NCI-H526 treated with DMSO at 0.1 percent for 48 hours (cell line): ENCODE results near the gene OSBPL10.

ENCODE experiments used
- DNase-seq: peaks from one replicate; lab custom pipeline; 2025; lab: John Stamatoyannopoulos, UW

Gene OSBPL10

GRCh38 chr3:31768479-31769125, 212.5 kb downstream of the OSBPL10 start:
- peak; percentile 75 for DNase-seq

- DNase-seq, result no peak
These were observed 213.1 kb downstream of the OSBPL10 start for GRCh38 chr3:31767920-31768319.

DNA sequence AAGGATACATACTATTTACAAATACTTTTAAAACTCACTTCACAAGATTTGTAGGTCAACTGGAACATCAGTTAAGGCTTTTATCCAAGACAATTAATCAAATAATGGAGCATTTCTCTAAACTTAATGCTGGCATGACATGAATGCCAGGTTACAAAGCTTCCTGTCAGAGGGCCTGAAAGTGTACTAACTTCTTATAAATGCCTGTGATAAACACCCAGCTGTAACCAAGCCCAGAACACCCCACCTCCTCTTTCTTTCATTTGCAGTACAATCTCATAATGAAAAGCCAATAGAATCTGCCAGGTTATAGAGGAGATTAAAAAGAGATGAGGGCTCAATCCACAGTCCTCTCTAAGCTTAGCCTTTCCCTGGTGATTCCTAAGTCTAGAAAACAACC, 214.4 kb downstream of the OSBPL10 start:
- DNase-seq, result no peak

DNA sequence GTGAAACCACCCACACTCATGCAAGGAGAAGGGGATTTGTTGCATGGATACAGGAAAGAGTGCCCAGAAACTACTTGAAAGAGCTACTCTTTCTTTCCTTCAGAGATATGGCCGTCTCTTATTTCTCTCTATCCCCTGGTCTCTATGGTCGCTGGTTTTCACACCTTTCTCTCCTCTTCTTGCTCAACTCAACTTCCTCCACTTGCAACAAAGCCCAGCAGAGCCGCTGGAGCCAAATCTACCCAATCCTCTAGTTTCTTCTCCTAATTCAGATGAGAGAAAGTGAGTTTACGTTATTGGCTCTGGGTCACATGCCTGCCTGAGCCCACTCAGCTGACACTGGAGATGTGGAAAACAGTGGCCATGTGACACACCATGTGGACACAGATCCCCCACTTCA, 215.2 kb downstream of the OSBPL10 start:
- no peak for DNase-seq

DNA sequence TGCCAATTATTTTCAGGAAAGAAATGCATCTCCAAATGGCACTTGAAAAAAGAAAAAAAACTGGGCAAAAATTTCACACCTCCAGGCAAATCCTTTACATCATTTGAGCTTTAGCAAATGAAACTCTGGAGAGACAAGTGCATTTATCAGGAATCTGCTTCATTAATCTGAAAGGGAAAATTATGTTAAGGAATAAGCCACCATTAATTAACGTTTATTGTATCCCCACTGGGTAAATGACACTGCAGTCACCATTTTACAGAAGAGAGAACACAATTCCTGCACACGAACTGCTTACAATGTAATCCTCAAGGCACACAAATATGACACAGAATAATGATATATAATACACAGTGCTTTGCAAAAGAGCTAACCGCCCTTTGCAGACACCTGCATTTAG, 217.3 kb downstream of the OSBPL10 start:
- no peak for DNase-seq

- DNase-seq, result no peak
These were observed 218.1 kb downstream of the OSBPL10 start for GRCh38 chr3:31762888-31763351.

DNA sequence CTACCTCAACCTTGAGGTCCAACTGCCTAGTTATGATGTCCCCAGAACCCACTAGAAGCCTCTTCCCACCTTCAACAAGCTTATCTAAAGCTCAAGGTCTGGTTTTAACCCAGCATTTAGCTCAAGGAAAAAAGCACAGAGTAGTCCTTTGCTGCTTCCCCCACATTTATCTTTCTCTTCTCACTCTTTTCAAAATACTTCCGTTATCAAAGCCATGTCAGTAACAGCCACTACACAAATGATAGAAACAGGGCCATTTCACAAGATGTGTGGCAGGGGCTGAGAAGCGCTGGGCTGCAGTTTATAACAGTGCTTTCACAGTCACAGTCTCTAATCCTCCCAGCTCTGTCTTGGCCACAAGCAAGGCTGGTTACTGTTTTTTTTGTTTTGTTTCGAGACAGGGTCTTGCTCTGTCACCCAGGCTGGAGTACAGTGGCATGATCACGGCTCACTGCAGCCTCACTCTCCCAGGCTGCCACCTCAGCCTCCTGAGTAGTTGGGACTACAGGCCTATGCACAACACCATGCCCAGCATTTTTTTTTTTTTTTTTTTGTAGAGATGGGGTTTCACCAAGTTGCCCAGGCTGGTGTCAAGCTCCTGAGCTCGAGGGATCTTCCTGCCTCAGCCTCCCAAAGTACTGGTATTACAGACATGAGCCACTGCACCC, 218.8 kb downstream of the OSBPL10 start:
- DNase-seq, result no peak

- no peak for DNase-seq
These were observed 220.4 kb downstream of the OSBPL10 start for GRCh38 chr3:31760654-31761053.

- DNase-seq, result no peak
These were observed 222.6 kb downstream of the OSBPL10 start for GRCh38 chr3:31758322-31758965.

DNA sequence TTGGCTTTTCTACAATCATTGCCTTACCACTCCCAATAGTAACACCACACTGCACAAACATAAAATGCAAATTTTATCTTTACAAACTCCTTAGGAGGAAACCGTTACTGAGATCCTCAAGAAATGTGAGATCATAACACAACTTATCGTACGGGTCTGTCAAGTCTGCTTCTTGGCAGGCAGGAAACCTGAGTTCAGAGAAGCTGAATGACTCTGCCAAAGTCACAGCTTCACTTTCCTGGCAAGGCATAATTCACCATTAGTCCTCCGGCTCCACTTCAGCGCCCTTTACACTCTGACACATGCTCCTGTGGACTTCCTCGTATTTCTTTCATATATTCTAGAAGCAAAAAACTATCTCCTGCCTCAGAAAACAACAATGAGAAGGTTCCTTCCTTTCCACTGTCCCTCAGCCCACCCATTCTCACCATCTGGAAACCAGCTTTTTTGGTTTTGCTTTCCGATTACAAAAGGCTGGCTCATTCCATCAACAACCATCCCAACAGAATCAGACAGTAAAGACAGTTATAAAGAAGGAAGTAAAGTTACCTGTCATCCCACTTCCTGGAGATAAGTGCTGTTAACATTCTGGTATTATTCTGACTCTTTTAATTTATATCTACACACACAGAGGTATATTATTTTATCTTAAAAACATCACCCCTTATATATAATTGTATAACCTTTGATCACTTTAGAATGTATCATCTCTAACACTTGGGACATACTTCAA, 225.0 kb downstream of the OSBPL10 start:
- DNase-seq, result no peak

DNA sequence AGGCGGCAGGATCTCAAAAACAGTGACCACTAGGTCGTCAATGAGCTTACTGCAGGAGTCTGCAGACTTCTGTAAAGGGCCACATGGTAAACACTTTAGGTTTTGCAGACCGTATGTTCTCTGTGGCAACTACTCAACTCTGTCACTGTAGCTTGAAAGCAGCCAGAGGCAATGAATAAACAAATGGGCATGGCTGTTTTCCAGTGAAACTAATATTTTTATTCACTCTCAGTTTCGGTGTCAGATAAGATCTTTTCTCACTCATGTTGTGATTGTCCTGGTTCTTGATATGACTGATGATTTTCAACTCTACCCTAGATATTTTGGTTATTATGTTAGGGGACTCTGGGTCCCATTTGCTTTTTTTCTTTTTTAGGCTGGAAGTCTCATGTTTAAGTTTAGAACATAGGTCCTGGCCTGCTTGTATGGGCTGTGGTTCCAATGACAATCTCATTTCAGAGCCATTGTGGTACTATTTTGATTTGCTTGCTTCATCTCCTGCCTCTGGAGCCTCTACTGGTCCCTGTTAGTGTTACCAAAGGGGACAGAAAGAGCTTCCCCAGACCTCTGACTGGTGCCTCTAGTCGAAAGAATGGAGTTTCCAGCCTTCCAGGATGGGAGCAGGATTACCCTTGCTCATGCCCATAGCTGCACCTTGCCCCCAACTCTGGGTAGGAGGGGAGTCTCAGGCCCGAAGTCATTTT, 226.3 kb downstream of the OSBPL10 start:
- no peak for DNase-seq

DNA sequence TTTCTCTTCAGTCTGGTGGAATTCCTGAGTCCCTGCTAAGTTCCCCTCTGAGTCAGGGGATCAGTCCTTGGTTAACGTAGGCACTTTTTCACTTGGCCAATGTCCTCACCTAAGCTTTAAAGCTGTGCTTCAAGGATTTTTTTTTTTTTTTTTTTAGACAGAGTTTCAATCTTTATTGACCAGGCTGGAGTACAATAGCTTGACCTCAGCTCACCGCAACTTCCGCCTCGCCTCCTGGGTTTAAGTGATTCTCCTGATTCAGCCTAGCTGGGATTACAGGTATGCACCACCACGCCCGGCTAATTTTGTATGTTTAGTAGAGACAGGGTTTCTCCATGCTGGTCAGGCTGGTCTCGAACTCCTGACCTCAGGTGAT, 228.0 kb downstream of the OSBPL10 start:
- DNase-seq, result no peak

DNA sequence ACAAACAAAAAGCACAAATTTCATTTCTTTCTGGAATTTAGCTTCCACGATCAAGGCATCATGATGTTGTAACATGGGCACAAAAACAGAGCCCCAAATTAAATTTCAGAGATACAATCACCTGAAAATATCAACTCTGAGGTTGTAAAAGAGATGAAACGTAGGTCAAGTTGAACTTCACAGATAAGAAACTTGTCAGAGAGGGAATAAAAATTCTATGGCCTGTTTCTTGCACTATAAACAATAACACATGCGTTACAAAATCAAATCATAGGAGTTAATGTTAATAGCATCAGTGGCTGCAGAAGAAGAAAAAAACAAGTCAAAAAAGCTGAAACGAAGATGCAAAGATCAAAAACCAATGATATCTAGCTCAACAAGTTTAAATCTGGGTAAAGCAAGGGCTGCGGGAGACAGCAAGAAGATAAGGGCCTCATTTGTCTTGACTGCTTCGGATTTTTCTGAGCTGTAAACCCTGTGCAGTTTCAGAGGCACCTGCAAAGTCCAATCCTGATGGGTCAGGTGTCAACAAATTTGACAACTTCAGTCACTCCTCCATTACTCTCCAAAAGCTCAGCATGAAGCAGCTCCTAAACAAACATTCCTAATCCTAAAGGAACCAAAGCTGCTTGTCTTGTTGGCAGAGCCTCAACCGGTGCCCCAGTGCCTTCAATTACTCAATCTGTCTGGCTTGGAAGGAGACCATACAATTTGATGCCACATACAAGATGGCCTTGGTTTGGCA, 228.6 kb downstream of the OSBPL10 start:
- no peak for DNase-seq

GRCh38 chr3:31750341-31750740, 230.7 kb downstream of the OSBPL10 start:
- no peak for DNase-seq

DNA sequence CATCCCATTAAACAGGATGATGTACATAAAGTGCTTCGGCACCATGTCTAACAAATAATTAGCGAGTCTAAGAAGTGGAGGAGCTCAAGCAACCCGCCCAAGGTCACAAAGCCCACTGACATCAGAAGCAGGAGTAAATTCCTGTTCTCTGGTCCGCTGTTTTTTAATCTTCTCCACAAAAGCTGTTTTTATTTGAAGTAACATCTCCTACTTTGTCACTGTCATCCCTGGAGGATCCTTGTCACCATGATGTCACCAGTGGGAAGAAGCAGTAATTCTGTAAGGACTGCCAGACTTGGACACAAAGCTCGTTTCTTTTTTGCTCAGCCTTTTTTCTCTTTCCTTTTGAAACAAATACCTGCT, 232.1 kb downstream of the OSBPL10 start:
- no peak for DNase-seq

GRCh38 chr3:31748281-31748932, 232.7 kb downstream of the OSBPL10 start:
- no peak for DNase-seq

- no peak for DNase-seq
These were observed 233.3 kb downstream of the OSBPL10 start for GRCh38 chr3:31747785-31748184.

- no peak for DNase-seq
These were observed 236.1 kb downstream of the OSBPL10 start for GRCh38 chr3:31744913-31745312.

GRCh38 chr3:31743331-31744089, 237.6 kb downstream of the OSBPL10 start:
- DNase-seq, result no peak

DNA sequence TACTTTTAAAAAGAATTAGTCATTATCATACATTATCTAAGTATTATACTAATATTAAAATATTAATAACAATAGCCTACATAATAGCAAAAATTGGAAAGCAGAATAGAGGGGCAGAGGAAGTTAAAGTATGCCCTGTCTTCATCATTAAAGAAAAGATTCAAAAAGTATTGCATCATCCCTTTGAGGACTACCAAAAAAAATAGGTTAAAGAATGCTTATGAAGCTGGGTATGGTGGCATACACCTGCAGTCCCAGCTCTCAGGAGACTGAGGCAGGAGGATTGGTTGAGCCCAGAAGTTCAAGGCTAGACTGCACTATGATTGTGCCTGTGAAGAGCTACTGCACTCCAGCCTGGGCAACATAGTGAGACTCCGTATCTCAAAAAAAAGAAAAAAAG, 240.7 kb downstream of the OSBPL10 start:
- DNase-seq, result no peak
